Right lung (tissue), 5 donors: Measurements from ENCODE around the gene GPR78. TPM values are rescaled to one million over a fixed set of nuclear protein-coding genes. Genes with fewer than 3 reads are reported as not detected.

ENCODE experiments used
- DNase-seq, 2 donors: peaks; one replicate each; pipeline ENCODE4 v3.0.0-alpha.2; 2013
- polyA plus RNA-seq, 5 donors: library from polyadenylated mRNA; unstranded; fragments of 120-200 nt; gene quantifications; one replicate each; pipeline versions ENCODE4 v1.2.1 to v1.2.3, GENCODE V29; 2013; ENCODE audit warnings: inconsistent platforms in 1 of 5, low replicate concordance in 1 of 5; ENCODE audit not compliant: insufficient read length in 5 of 5, insufficient read depth in 1 of 5

The GPR78 gene
- polyA plus RNA-seq, 5 donors, result 0.06 to 0.37 (median 0.15) TPM

GRCh38 chr4:8586246-8586645 lies 6.1 kb downstream of the GPR78 start:
- no peak for DNase-seq

- no peak for DNase-seq
Measured at GRCh38 chr4:8586671-8587468, 6.7 kb downstream of the GPR78 start.

GRCh38 chr4:8587469-8588195 lies 7.4 kb downstream of the GPR78 start:
- DNase-seq, result no peak

DNA sequence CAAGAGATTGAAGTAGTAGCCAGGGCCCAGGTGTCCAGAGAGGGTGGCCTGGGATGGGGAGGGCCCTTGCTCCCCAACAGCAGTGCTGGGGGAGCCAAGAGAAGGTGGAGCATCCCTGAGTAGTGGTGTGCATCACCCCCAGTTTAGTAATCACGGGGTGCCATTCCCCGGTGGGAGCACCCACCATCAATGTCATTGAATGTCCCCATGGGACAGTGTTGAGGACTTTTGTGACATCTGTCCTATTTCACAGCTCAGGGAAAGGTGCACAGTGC lies 7.9 kb downstream of the GPR78 start:
- no peak for DNase-seq

DNA sequence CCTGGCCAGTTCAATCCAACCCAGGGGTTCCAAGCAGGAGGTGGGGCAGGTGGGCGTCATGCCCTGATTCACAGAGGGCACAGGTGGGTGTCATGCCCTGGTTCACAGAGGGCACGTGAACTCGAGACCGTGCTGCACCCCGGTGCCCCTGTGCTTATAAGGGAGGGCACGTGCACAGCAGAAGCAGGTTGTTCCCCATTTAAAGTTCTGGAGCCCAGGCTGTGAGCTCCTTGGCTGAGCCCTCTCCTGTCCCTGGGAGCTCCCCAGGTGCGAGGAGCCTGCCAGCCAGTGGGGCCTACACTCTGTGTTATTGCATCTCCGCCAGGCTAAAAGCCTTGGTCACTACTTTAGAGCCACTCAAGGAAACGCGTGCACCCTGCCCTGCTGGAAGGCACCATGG lies 9.1 kb downstream of the GPR78 start:
- no peak for DNase-seq

DNA sequence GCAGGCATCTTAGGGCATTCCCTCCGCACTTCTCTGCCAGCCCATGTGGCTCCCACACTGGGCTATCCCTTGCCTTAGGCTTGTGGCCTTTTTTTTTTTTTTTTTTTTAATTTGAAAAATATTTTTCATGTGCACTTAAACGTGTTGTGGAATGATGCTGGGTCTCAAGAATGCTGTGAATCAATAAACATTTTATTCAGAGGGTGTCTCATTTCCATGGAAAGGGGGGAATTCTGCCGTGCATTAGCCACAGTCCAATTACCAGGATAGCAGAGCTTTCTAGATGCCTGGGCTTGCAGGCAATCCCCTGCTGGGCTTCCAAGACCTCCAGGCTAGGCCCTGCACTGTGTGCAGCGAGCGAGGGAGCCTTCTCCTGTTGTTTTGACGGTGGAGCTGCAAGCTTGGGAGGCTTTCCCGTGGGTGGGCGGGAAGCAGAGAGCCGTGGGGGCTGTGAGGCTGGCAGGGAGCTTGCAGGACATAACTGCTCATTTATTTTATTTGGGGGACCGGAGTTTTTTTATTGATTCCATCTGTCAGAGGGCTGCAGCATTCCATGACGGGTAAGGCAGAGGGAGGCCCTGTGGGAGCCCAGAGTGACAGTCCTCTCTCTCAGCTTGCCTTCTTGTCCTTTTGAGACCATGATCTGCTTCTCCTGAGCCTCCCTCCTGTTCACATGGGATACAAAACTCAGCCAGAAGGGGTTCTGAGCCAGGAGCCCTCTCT lies 9.8 kb downstream of the GPR78 start:
- no peak for DNase-seq

DNA sequence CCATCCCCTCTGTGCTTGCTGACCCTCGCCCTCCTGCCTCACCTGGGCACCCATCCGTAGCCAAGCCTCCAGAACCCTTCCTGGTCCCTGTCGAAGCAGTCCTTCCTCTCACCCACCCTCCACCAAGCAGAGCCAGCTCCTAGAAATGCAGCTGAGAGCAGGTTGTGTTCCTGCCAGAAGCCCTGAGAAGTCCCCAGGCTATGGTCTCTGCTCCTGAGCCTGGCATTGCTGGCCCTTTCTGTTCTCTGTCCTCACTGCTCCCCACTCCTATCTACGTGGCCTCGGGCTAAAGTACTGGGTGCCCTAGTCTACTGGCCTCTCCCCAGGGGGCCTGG lies 10.3 kb downstream of the GPR78 start:
- no peak for DNase-seq

- no peak for DNase-seq
Measured at GRCh38 chr4:8591114-8591513, 10.9 kb downstream of the GPR78 start.

DNA sequence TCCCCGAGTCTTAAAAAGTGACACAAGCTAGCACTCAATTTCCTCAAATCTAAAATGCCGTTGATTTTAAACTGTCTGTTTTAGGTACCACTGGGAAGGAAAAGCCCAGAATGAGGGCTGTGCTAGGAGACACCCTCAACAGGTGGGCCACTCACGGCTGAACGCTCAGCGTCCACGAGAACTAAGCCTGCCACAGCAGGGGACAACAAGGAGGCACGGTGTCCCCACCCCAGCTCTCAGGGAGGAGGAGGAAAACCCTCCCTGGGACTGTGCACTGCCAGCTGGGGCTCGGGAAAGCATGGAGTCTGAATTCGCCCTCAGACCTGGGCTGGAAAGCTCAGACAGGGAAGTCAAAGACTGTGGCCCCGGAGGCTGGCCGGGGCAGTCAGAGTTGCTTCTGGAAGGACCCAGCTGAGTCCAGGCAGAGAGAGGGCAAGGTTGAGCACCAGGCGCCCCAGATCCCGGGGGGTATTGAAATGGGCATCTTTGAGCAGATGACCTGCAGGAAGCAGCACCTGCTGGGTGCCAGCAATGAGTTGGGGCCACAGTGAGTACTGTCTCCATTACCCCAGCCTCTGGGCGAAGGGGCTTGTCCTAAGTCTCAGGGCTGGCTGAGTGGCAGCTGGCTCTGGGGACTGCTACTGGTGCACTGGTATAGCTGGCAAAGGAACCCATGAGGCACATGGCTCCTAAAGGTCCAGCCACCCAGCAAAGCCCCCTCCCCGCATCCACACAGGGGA lies 11.6 kb downstream of the GPR78 start:
- no peak for DNase-seq

- DNase-seq, result peak in 1 of 2 donors; percentile 24
Measured at GRCh38 chr4:8592366-8593263, 12.4 kb downstream of the GPR78 start, which contains the start of gene CPZ. Gene CPZ (plus strand): TSS chr4:8592765. CDS start chr4:8592834, 69 bp downstream.

GRCh38 chr4:8593264-8594096 lies 13.3 kb downstream of the GPR78 start:
- no peak for DNase-seq

- DNase-seq, result peak; percentile 38 to 55
Measured at GRCh38 chr4:8594097-8595038, 14.2 kb downstream of the GPR78 start.

DNA sequence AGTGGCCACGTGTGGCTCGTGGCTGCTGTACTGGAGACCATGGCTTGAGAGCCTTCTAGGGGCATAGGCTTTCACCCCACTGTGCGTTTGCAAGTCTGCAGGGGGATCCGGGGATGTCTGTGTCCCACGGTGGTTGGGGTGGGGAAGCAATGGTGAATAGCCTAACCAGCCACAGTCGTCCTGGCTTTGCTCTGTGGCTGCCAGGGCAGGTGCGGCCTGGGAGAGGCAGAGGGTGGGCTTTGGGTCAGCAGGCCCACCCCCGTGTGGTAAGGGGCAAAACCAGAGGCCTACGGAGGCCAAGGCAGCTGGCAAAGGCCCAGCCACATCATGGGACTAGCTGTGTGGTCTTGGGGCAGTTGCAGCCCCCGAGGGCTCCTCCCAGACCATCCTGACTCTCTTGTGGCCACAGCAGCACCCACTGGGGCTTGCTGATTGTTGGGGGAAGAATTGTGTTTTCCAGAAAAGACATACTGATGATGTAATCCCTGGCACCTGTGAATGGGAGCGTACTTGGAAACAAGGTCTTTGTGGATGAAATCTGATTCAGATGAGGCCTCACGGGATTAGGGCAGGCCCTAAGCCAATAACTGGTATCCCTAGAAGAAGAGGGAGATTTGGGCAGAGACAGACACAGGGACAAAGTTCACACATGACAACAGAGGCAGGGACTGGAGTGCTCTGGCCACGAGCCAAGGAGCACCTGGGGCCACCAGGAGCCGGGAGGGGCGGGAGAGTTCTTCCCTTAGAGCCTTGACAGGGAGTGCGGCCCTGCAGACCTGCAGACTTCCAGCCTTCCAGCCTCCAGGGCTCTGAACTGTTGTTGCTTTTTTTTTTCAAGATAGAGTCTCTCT lies 15.3 kb downstream of the GPR78 start:
- DNase-seq, result no peak

DNA sequence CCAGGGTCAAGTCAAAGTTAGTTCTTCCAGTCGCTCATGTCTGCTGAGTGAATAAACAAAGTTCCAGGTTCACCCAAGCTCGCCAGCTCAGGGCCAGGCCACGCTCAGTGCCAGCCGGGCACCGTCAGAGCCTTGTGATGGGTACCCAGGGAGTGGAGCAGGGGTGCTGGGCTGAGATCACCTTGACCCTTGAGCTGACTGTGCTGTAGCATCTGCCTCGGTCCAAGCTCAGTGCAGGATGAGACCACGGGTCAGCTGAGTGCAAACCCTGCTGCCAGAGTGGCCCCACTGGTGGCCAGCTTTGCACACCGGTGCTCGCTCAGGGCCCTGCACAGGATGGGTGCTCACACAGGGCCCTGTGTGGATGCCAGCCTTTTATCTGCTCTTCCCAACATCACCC lies 16.7 kb downstream of the GPR78 start:
- DNase-seq, result no peak

- DNase-seq, result no peak
Measured at GRCh38 chr4:8597319-8597718, 17.1 kb downstream of the GPR78 start.

DNA sequence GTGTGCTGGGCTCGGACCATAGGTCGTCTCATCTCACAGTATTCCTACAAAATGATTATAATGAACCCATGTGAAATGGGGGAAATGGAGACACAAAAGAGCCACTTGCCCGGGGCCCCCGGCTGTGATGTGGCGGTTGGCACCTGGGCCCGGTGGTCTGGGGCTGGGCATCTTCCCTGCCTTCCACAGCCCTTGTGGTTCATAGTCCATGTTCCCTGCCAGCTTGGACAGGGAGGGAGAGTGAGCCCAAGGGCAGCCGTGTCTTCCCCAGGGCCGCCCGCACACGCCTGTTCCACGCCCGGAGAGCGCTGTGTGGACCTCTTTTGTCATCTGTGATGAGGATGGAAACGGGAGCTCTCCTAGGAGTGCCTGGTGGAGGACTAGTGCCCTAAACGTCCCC lies 17.6 kb downstream of the GPR78 start:
- no peak for DNase-seq

- DNase-seq, result no peak
Measured at GRCh38 chr4:8598391-8599090, 18.3 kb downstream of the GPR78 start.
